ENCODE results near the gene SGPP2.

SGPP2 gene

GRCh38 chr2:222424729-222425671, 657 bp downstream of the SGPP2 start:
- no peak for DNase-seq (ENCODE audit: low read depth)
- TF ChIP-seq, protein P1, sequence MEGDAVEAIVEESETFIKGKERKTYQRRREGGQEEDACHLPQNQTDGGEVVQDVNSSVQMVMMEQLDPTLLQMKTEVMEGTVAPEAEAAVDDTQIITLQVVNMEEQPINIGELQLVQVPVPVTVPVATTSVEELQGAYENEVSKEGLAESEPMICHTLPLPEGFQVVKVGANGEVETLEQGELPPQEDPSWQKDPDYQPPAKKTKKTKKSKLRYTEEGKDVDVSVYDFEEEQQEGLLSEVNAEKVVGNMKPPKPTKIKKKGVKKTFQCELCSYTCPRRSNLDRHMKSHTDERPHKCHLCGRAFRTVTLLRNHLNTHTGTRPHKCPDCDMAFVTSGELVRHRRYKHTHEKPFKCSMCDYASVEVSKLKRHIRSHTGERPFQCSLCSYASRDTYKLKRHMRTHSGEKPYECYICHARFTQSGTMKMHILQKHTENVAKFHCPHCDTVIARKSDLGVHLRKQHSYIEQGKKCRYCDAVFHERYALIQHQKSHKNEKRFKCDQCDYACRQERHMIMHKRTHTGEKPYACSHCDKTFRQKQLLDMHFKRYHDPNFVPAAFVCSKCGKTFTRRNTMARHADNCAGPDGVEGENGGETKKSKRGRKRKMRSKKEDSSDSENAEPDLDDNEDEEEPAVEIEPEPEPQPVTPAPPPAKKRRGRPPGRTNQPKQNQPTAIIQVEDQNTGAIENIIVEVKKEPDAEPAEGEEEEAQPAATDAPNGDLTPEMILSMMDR (conservative IDR thresholded peaks at IDR 0.05; ENCODE audit: control insufficient read depth, insufficient read depth, low read depth, low read length), result no peak
- H3K4me3 ChIP-seq (ENCODE audit: control insufficient read depth, low read depth, low read length), result no peak overlapping the region

GRCh38 chr2:222427646-222428301, 3.4 kb downstream of the SGPP2 start:
- no peak for DNase-seq (ENCODE audit: low read depth)
- TF ChIP-seq, protein P1 (conservative IDR thresholded peaks at IDR 0.05; ENCODE audit: control insufficient read depth, insufficient read depth, low read depth, low read length), result no peak
- H3K4me3 ChIP-seq (ENCODE audit: control insufficient read depth, low read depth, low read length), result no peak overlapping the region

DNA sequence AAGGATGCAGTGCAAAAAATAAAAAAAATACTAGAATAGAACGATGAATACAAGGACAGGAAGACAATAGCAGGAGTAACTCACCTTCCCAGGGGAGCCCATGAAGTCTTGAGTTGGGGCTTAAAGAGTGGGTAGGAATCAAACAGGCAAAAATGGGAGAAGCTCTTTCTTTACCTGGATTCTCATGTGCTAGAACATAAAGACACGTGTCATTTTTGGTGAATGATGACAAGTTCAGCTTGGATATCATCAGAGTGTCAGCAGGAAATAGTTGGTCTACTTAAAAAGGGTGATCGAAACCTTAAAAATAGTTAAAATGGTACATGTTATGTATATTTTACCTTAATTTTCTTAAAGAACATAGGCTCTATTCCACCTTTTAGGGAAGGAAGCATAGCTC, 5.7 kb downstream of the SGPP2 start:
- TF ChIP-seq, protein P1 (conservative IDR thresholded peaks at IDR 0.05; ENCODE audit: control insufficient read depth, insufficient read depth, low read depth, low read length), result no peak
- no peak overlapping the region for H3K4me3 ChIP-seq (ENCODE audit: control insufficient read depth, low read depth, low read length)
- no peak for DNase-seq (ENCODE audit: low read depth)

DNA sequence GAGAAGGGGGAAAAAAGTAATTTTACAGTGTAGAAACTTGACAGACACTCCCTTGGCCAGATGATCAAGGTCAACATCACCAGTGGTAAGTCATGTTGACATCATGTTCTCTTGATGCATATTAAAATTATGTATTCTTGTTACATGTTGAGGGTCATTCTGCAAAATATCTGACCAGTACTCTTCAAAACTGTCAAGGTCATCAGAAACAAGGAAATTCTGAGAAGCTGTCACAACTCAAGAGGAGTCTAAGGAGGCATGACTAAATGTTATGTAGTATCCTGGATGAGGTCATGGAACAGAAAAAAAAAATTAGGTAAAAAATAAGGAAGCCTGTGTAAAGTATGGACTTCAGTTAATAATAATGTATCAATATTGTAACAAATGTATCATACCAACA, 6.3 kb downstream of the SGPP2 start:
- no peak for DNase-seq (ENCODE audit: low read depth)
- TF ChIP-seq, protein P1 (conservative IDR thresholded peaks at IDR 0.05; ENCODE audit: control insufficient read depth, insufficient read depth, low read depth, low read length), result no peak
- H3K4me3 ChIP-seq (ENCODE audit: control insufficient read depth, low read depth, low read length), result no peak overlapping the region

DNA sequence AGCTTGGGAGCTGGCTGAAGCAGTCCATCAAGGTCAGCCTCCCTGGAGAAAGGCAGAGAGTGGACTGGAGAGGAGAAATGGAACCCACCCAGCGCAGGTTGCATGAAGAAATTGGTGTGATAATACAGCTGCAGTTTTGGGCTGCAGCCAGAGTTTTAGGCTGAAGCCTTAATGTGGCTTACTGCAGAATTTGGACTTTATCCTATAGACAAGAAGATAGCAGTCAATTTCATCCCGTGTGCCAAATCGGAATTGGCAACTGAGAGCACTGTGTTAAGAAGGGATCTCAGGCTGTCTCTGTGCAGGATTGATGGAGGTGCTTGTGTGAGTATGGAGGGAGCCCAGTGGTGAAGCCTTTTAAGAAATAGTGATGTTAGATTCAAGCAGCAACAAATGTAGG, 7.5 kb downstream of the SGPP2 start:
- no peak overlapping the region for H3K4me3 ChIP-seq (ENCODE audit: control insufficient read depth, low read depth, low read length)
- no peak for DNase-seq (ENCODE audit: low read depth)
- TF ChIP-seq, protein P1 (conservative IDR thresholded peaks at IDR 0.05; ENCODE audit: control insufficient read depth, insufficient read depth, low read depth, low read length), result no peak

- DNase-seq (ENCODE audit: low read depth), result no peak
- no peak overlapping the region for H3K4me3 ChIP-seq (ENCODE audit: control insufficient read depth, low read depth, low read length)
- TF ChIP-seq, protein P1 (conservative IDR thresholded peaks at IDR 0.05; ENCODE audit: control insufficient read depth, insufficient read depth, low read depth, low read length), result no peak
Measured at GRCh38 chr2:222433332-222434173, 9.2 kb downstream of the SGPP2 start.

Measured in fibroblast of mammary gland (primary cell).